ENCODE results near the gene TUBA4B.
"Not testable (repeated sequence)": the region's sequence is repeated elsewhere in the genome, so short reads cannot be mapped to it uniquely, and the experiment has no call there.

- not testable (repeated sequence) for TF ChIP-seq POLR2A (IDR thresholded peaks at IDR 0.05); CTCF (IDR thresholded peaks at IDR 0.05 in 4 of 5, conservative IDR thresholded peaks at IDR 0.05 in 1 of 5)
Measured at GRCh38 chr2:219258942-219259341, 5.9 kb downstream of the TUBA4B start.
